ENCODE data around the gene LMO3. TPM values are rescaled to one million over a fixed set of nuclear protein-coding genes. Genes with fewer than 3 reads are reported as not detected.

Gene LMO3
- total RNA-seq, 2 donors from 2014 or later = 46.2 to 67.2 TPM

GRCh38 chr12:16560273-16560672, 45.7 kb downstream of the LMO3 start:
- Histone ChIP-seq H3K9me3 (no peaks in the 10 kb centered on the region), H3K4me3 (no peak overlapping the region), H3K27ac (no peak overlapping the region), H3K36me3 (replicated peaks in 1 of 2; ENCODE audit: insufficient read depth in 1 of 2, low read depth in 2 of 2) (no peaks in the 10 kb centered on the region), H3K4me1 (no peaks in the 10 kb centered on the region), H3K27me3 (no peaks in the 10 kb centered on the region)
- DNase-seq = no peak
- intact Hi-C loops (cut with DNase I) = no loop called here
- 55 to 58% methylated on average over 5 of the region's 5 CpGs for WGBS, 2 donors
- ATAC-seq = no peak
- TF ChIP-seq POLR2A (IDR thresholded peaks at IDR 0.05) (no peak), CTCF (IDR thresholded peaks at IDR 0.05) (no peak)

- WGBS, 2 donors = 60 to 76% methylated on average over 7 of the region's 7 CpGs
- intact Hi-C loops (cut with DNase I) = no loop called here
These were observed 50.3 kb downstream of the LMO3 start for GRCh38 chr12:16555630-16556029.

GRCh38 chr12:16553457-16553856, 52.5 kb downstream of the LMO3 start:
- ATAC-seq (no peak), DNase-seq (no peak)
- Histone ChIP-seq H3K4me3 (no peak overlapping the region), H3K4me1 (no peaks in the 10 kb centered on the region), H3K36me3 (replicated peaks in 1 of 2; ENCODE audit: insufficient read depth in 1 of 2, low read depth in 2 of 2) (no peaks in the 10 kb centered on the region), H3K9me3 (no peaks in the 10 kb centered on the region), H3K27me3 (no peaks in the 10 kb centered on the region), H3K27ac (no peak overlapping the region)
- intact Hi-C loops (cut with DNase I) = no loop called here
- 69 to 70% methylated on average over 3 of the region's 3 CpGs for WGBS, 2 donors
- no peak for TF ChIP-seq CTCF (IDR thresholded peaks at IDR 0.05)
- TF ChIP-seq POLR2A (IDR thresholded peaks at IDR 0.05) = no peak

More at GRCh38 chr12:16555630-16556029, 50.3 kb downstream of the LMO3 start:
- ATAC-seq (no peak), DNase-seq (no peak)
- no peaks in the 10 kb centered on the region for H3K27me3 ChIP-seq
- TF ChIP-seq CTCF (IDR thresholded peaks at IDR 0.05) = no peak
- no peak for TF ChIP-seq POLR2A (IDR thresholded peaks at IDR 0.05)
- no peaks in the 10 kb centered on the region for H3K4me1 ChIP-seq
- H3K9me3 ChIP-seq = no peaks in the 10 kb centered on the region
- H3K36me3 ChIP-seq (replicated peaks in 1 of 2; ENCODE audit: insufficient read depth in 1 of 2, low read depth in 2 of 2) = no peaks in the 10 kb centered on the region
- no peak overlapping the region for H3K4me3 ChIP-seq
- no peak overlapping the region for H3K27ac ChIP-seq

GRCh38 chr12:16552301-16552700, 53.7 kb downstream of the LMO3 start:
- TF ChIP-seq CTCF (IDR thresholded peaks at IDR 0.05) (no peak), POLR2A (IDR thresholded peaks at IDR 0.05) (no peak)
- H3K36me3 ChIP-seq (replicated peaks in 1 of 2; ENCODE audit: insufficient read depth in 1 of 2, low read depth in 2 of 2) = no peaks in the 10 kb centered on the region
- no peak for ATAC-seq

GRCh38 chr12:16545836-16546235, 60.1 kb downstream of the LMO3 start:
- Histone ChIP-seq H3K27ac (no peak overlapping the region), H3K4me3 (no peak overlapping the region), H3K27me3 (no peaks in the 10 kb centered on the region), H3K4me1 (peaks cover 4% of the 10 kb centered on the region), H3K9me3 (no peaks in the 10 kb centered on the region), H3K36me3 (replicated peaks in 1 of 2; ENCODE audit: insufficient read depth in 1 of 2, low read depth in 2 of 2) (no peaks in the 10 kb centered on the region)
- intact Hi-C loops (cut with DNase I) = no loop called here
- 64 to 69% methylated on average over 3 of the region's 3 CpGs for WGBS, 2 donors
- ATAC-seq = peak; percentile 40
- no peak for DNase-seq
- no peak for TF ChIP-seq POLR2A (IDR thresholded peaks at IDR 0.05)

More at GRCh38 chr12:16552301-16552700, 53.7 kb downstream of the LMO3 start:
- Histone ChIP-seq H3K4me3 (no peak overlapping the region), H3K27ac (no peak overlapping the region), H3K9me3 (no peaks in the 10 kb centered on the region), H3K4me1 (peaks cover under 1% of the 10 kb centered on the region), H3K27me3 (no peaks in the 10 kb centered on the region)
- no peak for DNase-seq
- intact Hi-C loops (cut with DNase I) = no loop called here

Data from body of pancreas (tissue), 4 donors.